Activated CD8-positive, alpha-beta memory T cell treated with anti-CD3 and anti-CD28 coated beads for 24 hours (primary cell): ENCODE measurements around the gene MTG1.
"Not testable (repeated sequence)": the region's sequence is repeated elsewhere in the genome, so short reads cannot be mapped to it uniquely, and the experiment has no call there.

Source experiments
- DNase-seq: peaks from one replicate; pipeline ENCODE4 v3.0.0-alpha.2; 2020

MTG1 gene

GRCh38 chr10:133454204-133454893 is 60.4 kb downstream of the MTG1 start:
- no peak for DNase-seq

- DNase-seq, result no peak
These were observed 61.2 kb downstream of the MTG1 start for GRCh38 chr10:133455196-133455595.

GRCh38 chr10:133455611-133456031 is 61.7 kb downstream of the MTG1 start:
- DNase-seq, result no peak

GRCh38 chr10:133456041-133456951 is 62.3 kb downstream of the MTG1 start:
- no peak for DNase-seq

GRCh38 chr10:133457100-133457841 is 63.3 kb downstream of the MTG1 start:
- no peak for DNase-seq

GRCh38 chr10:133458021-133458709 is 64.2 kb downstream of the MTG1 start:
- DNase-seq, result no peak

GRCh38 chr10:133458710-133459453 is 64.9 kb downstream of the MTG1 start:
- no peak for DNase-seq

GRCh38 chr10:133459454-133460207 is 65.7 kb downstream of the MTG1 start:
- DNase-seq, result no peak

- no peak for DNase-seq
These were observed 66.3 kb downstream of the MTG1 start for GRCh38 chr10:133460208-133460769.

GRCh38 chr10:133461027-133461426 is 67.1 kb downstream of the MTG1 start:
- no peak for DNase-seq

- no peak for DNase-seq
These were observed 67.9 kb downstream of the MTG1 start for GRCh38 chr10:133461841-133462240.

- no peak for DNase-seq
These were observed 68.8 kb downstream of the MTG1 start for GRCh38 chr10:133462512-133463305.

GRCh38 chr10:133464582-133465031 is 70.7 kb downstream of the MTG1 start:
- no peak for DNase-seq

- DNase-seq, result no peak
These were observed 71.4 kb downstream of the MTG1 start for GRCh38 chr10:133465191-133465949.

GRCh38 chr10:133465950-133466474 is 72.1 kb downstream of the MTG1 start:
- DNase-seq, result no peak

GRCh38 chr10:133466683-133467275 is 72.8 kb downstream of the MTG1 start:
- DNase-seq, result no peak

- DNase-seq, result no peak
These were observed 73.4 kb downstream of the MTG1 start for GRCh38 chr10:133467286-133467911.

GRCh38 chr10:133469205-133469604 is 75.2 kb downstream of the MTG1 start:
- not testable (repeated sequence) for DNase-seq
